ENCODE results near the gene RIPOR2. TPM values are rescaled to one million over a fixed set of nuclear protein-coding genes. Genes with fewer than 3 reads are reported as not detected.

The RIPOR2 gene
- total RNA-seq, 1 donor from 2014 or later: not detected

GRCh38 chr6:24876499-24877465 is 59.0 kb downstream of the RIPOR2 start:
- DNase-seq (ENCODE audit: low read depth, low spot score): no peak

GRCh38 chr6:24875534-24875901 is 60.2 kb downstream of the RIPOR2 start:
- no peak for DNase-seq (ENCODE audit: low read depth, low spot score)

- no peak for DNase-seq (ENCODE audit: low read depth, low spot score)
Measured at GRCh38 chr6:24874776-24875533, 60.8 kb downstream of the RIPOR2 start.

- no peak for DNase-seq (ENCODE audit: low read depth, low spot score)
Measured at GRCh38 chr6:24874128-24874527, 61.6 kb downstream of the RIPOR2 start.

DNA sequence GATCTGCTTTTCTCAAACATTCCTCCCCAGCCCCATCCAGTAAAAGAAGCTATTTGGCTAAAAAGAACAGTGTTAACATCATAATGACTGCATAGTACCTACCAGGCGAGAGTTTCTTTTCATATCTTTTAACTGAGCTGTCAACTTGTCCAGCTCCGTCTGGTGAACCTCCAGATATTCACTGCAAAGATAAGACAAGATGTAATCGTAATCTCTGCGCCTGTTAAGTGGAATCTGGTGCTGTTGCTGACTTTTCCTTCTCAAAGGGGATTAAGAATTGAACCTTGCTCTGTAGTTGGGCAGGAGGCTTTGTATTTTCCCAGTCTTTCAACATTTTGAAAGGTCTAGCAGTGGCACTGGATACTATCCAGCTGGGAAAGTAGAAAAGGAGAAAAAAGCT is 63.0 kb downstream of the RIPOR2 start:
- no peak for DNase-seq (ENCODE audit: low read depth, low spot score)

- no peak for DNase-seq (ENCODE audit: low read depth, low spot score)
Measured at GRCh38 chr6:24868765-24869164, 67.0 kb downstream of the RIPOR2 start.

DNA sequence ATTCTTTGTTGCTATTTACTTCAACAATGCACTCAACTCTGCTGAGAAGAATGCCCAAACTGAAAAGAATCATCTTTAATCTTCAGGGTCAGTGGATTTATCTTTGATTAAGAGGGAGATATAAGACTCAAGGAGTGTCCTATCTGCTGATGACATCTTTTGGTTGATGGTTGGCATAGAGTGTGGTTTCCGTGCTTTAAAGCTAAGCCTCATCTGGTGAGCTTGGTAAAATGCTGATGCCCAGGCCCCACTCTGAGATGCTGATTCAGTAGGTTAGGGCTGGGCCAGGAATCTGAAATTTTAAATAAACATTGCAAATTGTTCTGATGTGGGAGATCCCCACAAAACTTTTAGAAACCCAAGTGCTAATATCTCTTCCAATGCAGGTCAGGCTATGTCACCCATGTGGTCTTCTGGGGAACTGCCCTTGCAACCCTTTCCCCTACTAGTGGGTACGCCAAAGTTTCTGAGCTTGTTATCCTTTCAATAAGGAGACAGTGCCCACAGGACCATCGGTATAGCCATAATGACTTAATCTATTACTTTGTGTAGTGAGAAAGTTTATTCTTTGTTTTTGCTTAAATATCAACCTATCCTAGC is 68.6 kb downstream of the RIPOR2 start:
- DNase-seq (ENCODE audit: low read depth, low spot score): no peak

DNA sequence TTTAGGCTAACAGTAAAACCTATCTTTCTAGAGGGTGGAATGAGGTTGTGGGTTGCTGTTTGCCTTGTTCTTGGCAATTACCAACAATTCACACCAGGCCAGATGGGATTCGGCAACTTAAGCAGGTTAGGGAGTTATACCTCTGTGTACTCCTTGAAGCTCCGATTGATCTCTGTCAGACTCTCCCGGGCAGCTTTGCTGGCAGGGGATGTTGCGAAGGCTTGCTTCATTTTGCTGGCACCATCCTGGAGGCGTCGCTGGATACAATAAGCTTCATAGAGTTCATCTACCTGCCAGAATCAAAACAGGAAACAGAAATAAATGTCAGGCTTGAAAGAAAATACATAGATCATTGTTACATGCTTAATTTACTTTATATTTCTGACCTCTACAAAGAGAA is 70.6 kb downstream of the RIPOR2 start:
- DNase-seq (ENCODE audit: low read depth, low spot score): no peak

- DNase-seq (ENCODE audit: low read depth, low spot score): no peak
Measured at GRCh38 chr6:24864343-24864742, 71.4 kb downstream of the RIPOR2 start.

GRCh38 chr6:24861934-24862333 is 73.8 kb downstream of the RIPOR2 start:
- DNase-seq (ENCODE audit: low read depth, low spot score): no peak

- DNase-seq (ENCODE audit: low read depth, low spot score): no peak
Measured at GRCh38 chr6:24859608-24860200, 76.1 kb downstream of the RIPOR2 start.

DNA sequence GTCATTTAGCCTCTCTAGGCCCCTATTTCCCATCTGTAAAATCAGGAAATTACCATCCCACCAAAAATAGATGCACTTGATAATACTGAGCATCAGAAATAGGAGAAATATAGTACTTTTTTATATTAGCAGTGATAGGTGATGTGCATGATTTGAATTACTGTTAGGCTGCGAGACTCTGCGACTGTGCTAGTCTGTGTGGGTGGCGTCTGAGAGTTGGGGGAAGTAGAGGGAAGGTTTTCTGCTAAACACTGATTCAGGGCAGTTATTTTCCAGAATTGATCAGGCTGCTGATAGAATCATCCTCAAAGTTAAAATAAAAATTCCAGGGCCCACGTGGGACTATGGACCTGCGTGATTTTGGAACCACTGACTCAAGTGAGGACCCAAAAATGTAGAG is 76.6 kb downstream of the RIPOR2 start:
- DNase-seq (ENCODE audit: low read depth, low spot score): no peak

DNA sequence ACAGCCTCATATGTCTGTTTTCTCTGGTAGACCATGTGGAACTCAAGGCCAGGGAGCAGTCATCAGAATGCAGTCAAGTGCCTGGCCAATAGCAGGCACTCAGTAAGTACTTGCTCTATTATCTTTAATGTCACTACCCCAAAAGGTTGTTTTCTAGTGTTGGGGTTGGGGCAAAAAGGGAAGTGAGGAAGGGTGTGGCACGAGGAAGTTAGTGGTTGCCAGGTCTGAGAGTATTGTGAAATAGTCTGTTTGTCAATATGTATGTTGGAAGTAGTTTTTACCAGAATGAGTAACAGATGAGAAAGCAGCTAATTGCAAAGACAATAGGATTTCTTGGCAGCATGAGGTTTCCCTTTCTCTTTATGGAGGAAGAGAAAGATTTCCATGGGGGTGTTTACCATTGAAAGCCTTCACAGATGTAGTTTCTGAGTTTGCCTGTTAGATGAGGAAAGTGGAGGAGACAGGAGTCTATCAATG is 77.5 kb downstream of the RIPOR2 start:
- no peak for DNase-seq (ENCODE audit: low read depth, low spot score)

- DNase-seq (ENCODE audit: low read depth, low spot score): no peak
Measured at GRCh38 chr6:24856901-24857670, 78.7 kb downstream of the RIPOR2 start.

DNA sequence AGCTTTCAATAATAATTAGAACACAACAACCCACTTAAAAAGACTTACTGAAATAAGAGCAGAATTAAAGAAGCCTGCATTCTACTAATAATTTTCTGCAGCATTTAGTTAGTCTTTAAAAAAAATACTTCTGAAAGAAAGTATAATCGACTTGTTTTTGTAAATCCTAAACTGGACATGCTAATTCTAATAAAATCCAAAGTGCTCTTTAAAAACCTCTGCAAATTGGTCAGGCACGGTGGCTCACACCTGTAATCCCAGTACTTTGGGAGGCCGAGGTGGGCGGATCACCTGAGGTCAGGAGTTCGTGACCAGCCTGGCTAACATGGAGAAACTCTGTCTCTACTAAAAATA is 79.5 kb downstream of the RIPOR2 start:
- DNase-seq (ENCODE audit: low read depth, low spot score): no peak

DNA sequence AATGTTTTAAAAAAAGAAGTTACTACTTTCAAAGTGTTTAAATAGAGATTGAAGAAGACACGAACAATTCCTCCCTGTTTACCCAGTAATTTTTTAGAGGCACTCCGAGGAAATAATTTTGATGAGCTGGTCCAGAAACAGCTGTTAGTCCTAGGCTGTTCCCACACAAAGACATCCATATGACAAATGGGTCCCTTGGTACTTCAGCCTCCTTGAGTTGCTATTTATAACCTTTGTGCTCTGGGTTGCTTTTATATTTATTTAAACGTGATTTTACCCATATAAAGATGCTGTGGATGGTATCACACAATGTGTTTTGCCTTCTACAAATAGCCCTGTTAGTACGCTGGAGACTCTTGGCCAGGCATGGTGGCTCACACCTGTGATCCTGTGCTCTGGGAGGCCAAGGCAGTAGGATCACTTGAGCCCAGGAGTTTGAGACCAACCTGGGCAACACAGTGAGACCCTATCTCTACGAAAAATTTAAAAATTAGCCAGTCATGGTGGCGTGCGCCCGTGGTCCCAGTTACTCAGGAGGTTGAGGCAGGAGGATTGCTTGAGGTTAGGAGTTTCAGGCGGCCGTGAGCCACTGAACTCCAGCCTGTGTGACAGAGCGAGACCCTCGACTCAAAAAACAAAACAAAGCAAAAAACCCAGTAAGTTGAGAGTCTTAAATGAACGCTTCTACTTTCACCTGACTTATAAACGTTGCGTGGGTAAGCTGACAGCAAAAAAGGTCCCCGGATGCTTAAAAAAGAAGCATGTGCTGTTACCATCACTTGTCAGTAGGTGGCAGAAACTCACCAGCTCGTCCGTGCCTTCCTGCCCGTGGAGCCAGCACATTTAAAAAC is 80.1 kb downstream of the RIPOR2 start:
- no peak for DNase-seq (ENCODE audit: low read depth, low spot score)

DNA sequence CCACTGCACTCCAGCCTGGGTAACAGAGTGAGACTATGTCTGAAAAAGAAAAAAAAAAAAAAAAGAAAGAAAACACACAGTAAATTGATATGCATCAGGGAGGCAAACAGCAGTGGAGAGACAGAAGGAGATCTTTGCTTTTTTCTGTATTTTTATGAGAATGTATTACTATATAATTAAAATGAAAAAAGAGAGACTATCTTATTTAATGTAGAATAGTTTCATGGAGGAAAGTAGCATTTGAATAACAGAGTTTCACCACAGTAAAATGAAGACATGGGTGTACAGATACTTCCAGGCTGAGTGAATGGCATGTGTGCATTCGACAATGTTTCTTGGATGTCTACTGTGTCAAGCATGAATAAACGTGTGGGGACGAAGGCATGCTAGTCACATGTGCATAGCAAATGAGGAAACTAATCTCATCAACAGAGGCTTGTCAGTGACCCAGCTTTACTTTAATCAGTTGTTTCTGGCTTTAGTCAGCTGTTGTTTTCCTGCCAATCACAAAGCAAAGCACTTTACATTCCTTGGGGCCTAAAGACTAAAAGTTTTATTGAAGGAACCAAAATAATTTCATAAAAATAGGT is 81.6 kb downstream of the RIPOR2 start:
- DNase-seq (ENCODE audit: low read depth, low spot score): no peak

DNA sequence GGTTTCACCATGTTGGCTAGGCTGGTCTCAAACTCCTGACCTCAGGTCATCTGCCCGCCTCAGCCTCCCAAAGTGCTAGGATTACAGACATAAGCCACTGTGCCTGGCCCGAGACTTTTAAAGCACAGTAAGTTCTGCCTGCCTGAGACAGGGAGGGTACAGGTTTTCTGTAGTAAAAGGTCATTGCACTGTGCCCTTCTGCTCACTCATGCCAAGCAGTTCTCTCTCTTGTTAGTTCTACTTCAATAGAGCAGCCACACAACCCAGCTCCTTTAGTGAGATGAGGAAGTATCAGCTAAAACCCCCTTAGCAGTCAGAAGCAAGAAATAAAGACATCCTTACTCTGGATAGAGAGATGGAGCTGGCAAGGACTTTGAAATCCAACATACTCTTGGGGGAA is 84.7 kb downstream of the RIPOR2 start:
- no peak for DNase-seq (ENCODE audit: low read depth, low spot score)

- DNase-seq (ENCODE audit: low read depth, low spot score): no peak
Measured at GRCh38 chr6:24849713-24850112, 86.0 kb downstream of the RIPOR2 start.

DNA sequence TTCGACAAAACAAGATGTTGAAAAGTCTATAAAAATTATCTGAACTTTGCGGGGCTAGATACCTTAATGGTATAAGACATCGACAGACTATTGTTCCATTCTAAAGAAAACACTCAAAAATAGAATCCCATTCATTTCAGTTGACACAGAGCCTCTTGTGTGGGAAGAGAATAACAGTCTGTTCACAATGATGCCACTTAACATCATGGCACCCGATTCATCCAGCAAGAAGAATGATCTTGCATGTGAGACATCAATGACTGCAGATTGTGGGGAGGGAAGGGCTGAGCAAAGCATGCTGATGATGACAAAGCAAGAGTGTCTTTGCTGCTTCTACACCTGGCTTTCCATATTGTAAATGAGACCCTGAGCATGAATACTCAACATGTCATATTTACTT is 87.3 kb downstream of the RIPOR2 start:
- DNase-seq (ENCODE audit: low read depth, low spot score): no peak
